Body of pancreas (tissue), 4 donors: ENCODE data around the gene INTS6L.

ENCODE experiments used
- POLR2A ChIP-seq, 3 donors: fragments of 450-650 bp; IDR thresholded peaks; one replicate each; pipeline ENCODE4 v1.6.1; 2016; ENCODE audit warnings: antibody characterized with exemption in 3 of 3, mild to moderate bottlenecking in 2 of 3
- TF ChIP-seq, protein P1 (sequence below), 7 experiments: fragments of 450-650 bp in 4 of 7; fragments of 200-600 bp in 3 of 7; sonication (generic) in 3 of 7; IDR thresholded peaks; one replicate each; pipeline ENCODE4 v1.5.1; 2016 to 2019; ENCODE audit warnings: antibody characterized with exemption in 7 of 7

GRCh38 chrX:135480076-135480475 is 40.4 kb upstream of the INTS6L start:
- TF ChIP-seq, protein P1, sequence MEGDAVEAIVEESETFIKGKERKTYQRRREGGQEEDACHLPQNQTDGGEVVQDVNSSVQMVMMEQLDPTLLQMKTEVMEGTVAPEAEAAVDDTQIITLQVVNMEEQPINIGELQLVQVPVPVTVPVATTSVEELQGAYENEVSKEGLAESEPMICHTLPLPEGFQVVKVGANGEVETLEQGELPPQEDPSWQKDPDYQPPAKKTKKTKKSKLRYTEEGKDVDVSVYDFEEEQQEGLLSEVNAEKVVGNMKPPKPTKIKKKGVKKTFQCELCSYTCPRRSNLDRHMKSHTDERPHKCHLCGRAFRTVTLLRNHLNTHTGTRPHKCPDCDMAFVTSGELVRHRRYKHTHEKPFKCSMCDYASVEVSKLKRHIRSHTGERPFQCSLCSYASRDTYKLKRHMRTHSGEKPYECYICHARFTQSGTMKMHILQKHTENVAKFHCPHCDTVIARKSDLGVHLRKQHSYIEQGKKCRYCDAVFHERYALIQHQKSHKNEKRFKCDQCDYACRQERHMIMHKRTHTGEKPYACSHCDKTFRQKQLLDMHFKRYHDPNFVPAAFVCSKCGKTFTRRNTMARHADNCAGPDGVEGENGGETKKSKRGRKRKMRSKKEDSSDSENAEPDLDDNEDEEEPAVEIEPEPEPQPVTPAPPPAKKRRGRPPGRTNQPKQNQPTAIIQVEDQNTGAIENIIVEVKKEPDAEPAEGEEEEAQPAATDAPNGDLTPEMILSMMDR (IDR thresholded peaks at IDR 0.05): no peak
- no peak for TF ChIP-seq POLR2A (IDR thresholded peaks at IDR 0.05)
